ENCODE measurements around the gene SLC29A3.

- no peak for TF ChIP-seq EZH2 (IDR thresholded peaks at IDR 0.05; ENCODE audit: low read length, missing control alignments)
- TF ChIP-seq CTCF (conservative IDR thresholded peaks at IDR 0.05 in 1 of 2, IDR thresholded peaks at IDR 0.05 in 1 of 2; ENCODE audit: low read depth in 1 of 2, low read length in 2 of 2), result no peak
Measured at GRCh38 chr10:71355886-71356285, 36.8 kb downstream of the SLC29A3 start.
